ENCODE results near the gene MPPED2.

GRCh38 chr11:30477061-30477460, 109.1 kb downstream of the MPPED2 start:
- TF ChIP-seq POLR2A (IDR thresholded peaks at IDR 0.05) (no peak), EP300 (IDR thresholded peaks at IDR 0.05) (no peak)
